ENCODE measurements around the gene FAM83B.

DNA sequence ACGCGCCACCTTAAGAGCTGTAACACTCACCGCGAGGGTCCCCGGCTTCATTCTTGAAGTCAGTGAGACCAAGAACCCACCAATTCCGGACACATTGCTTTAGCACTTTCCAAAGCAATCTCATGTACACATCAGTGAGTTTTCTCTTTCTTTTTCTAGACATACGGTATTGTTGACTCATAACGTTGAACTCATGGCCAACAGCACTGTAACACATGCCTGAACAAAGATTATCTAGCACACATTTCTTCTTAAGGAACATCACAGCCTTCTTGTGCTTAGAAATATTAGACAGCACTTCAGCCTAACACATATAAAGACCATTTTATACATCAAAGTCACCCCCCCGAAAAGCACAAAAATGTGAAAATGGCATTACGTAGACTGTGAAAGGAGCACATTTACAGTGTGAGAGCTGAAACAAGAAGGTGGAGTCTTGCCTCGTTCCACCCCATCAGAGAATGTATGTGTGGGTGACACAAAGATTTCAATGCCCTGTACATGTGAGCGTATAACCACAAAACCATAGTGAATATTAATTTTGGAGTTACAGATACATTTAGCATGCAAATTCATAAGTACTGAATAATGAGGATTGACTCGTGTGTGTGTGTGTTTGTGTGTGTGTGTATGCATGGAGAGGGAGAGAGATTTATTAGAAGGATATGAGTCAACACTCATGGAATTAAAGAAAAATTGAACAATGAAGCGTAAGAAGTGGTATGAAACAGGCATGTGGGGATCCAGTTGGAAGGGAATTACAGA is 134.1 kb downstream of the FAM83B start:
- no peak for TF ChIP-seq CTCF (IDR thresholded peaks at IDR 0.05; ENCODE audit: low read length)
- no peak for TF ChIP-seq EZH2 (IDR thresholded peaks at IDR 0.05; ENCODE audit: borderline replicate concordance, low read length)
